Measurements from ENCODE around the gene NOP16. TPM values are rescaled to one million over a fixed set of nuclear protein-coding genes. Genes with fewer than 3 reads are reported as not detected.

The NOP16 gene
- total and polyA plus RNA-seq, 2 experiments from 2014 or later = 15.2 to 68.7 TPM

- WGBS, 2 experiments (ENCODE audit: low coverage in 1 of 2, low lambda C conversion rate in 2 of 2, missing lambda C conversion rate in 2 of 2) = 49 to 52% methylated on average over 2 of the region's 2 CpGs
- H2AFZ ChIP-seq = no peak overlapping the region
- H4K20me1 ChIP-seq (ENCODE audit: insufficient read depth) = no peaks in the 10 kb centered on the region
- no peak overlapping the region for H3K4me2 ChIP-seq (ENCODE audit: unreplicated experiment)
- H3K9me3 ChIP-seq (ENCODE audit: low read depth) = no peaks in the 10 kb centered on the region
- H3K27ac ChIP-seq = no peak overlapping the region
- no peaks in the 10 kb centered on the region for H3K4me1 ChIP-seq (ENCODE audit: insufficient read depth)
- DNase-seq = no peak
- no peaks in the 10 kb centered on the region for H3K9me2 ChIP-seq (ENCODE audit: insufficient read depth)
- no peaks in the 10 kb centered on the region for H3K27me3 ChIP-seq (replicated peaks; ENCODE audit: insufficient read depth)
- no peak overlapping the region for H3K9ac ChIP-seq
- in situ Hi-C loops (cut with MboI) = no loop called here
- H3K4me3 ChIP-seq = no peak overlapping the region
- H3F3A ChIP-seq (ENCODE audit: insufficient read depth) = no peaks in the 10 kb centered on the region
- no peaks in the 10 kb centered on the region for H3K36me3 ChIP-seq (ENCODE audit: low read depth)
- H3K79me2 ChIP-seq (ENCODE audit: insufficient read depth) = no peaks in the 10 kb centered on the region
- TF ChIP-seq EZH2 (IDR thresholded peaks at IDR 0.05; ENCODE audit: insufficient read depth, poor library complexity, severe bottlenecking) = no peak
- no peak for TF ChIP-seq EZH2phosphoT487 (IDR thresholded peaks at IDR 0.05; ENCODE audit: insufficient read depth, low read depth)
These were observed 32.7 kb upstream of the NOP16 start for GRCh38 chr5:176420972-176421544.

- Histone ChIP-seq H3K79me2 (ENCODE audit: insufficient read depth) (peaks cover 10% of the 10 kb centered on the region), H3K4me1 (ENCODE audit: insufficient read depth) (peaks cover 5% of the 10 kb centered on the region; the same call in 1 of the 2 replicates), H2AFZ (no peak overlapping the region), H3K9me3 (ENCODE audit: low read depth) (no peaks in the 10 kb centered on the region), H3K9ac (no peak overlapping the region), H3F3A (ENCODE audit: insufficient read depth) (no peaks in the 10 kb centered on the region), H3K4me2 (ENCODE audit: unreplicated experiment) (no peak overlapping the region), H3K27ac (no peak overlapping the region), H3K4me3 (no peak overlapping the region), H3K36me3 (ENCODE audit: low read depth) (no peaks in the 10 kb centered on the region), H3K9me2 (ENCODE audit: insufficient read depth) (no peaks in the 10 kb centered on the region), H4K20me1 (ENCODE audit: insufficient read depth) (no peaks in the 10 kb centered on the region), H3K27me3 (replicated peaks; ENCODE audit: insufficient read depth) (no peaks in the 10 kb centered on the region)
- TF ChIP-seq EZH2phosphoT487 (IDR thresholded peaks at IDR 0.05; ENCODE audit: insufficient read depth, low read depth) = no peak
- no peak for TF ChIP-seq EZH2 (IDR thresholded peaks at IDR 0.05; ENCODE audit: insufficient read depth, poor library complexity, severe bottlenecking)
- in situ Hi-C loops (cut with MboI) = no loop called here
- DNase-seq = no peak
- WGBS, 2 experiments (ENCODE audit: low coverage in 1 of 2, low lambda C conversion rate in 2 of 2, missing lambda C conversion rate in 2 of 2) = 73 to 78% methylated on average over 5 of the region's 5 CpGs
These were observed 31.7 kb upstream of the NOP16 start for GRCh38 chr5:176420086-176420485.

DNA sequence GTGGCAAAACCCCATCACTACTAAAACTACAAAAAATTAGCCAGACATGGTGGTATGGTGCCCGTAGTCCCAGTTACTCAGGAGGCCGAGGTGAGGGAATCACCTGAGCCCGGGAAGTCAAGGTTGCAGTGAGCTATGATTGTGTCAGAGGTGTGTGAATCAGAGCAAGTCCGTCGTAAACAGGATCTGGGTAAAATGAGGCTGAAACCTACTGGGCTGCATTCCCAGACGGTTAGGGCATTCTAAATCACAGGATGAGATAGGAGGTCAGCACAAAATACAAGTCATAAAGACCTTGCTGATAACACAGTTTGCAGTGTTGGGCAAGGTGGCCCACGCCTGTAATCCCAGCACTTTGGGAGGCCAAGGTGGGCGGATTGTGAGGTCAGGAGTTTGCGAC, 29.9 kb upstream of the NOP16 start:
- 72 to 73% methylated on average over 9 of the region's 9 CpGs for WGBS, 2 experiments (ENCODE audit: low coverage in 1 of 2, low lambda C conversion rate in 2 of 2, missing lambda C conversion rate in 2 of 2)
- peaks cover 20% of the 10 kb centered on the region for H3K4me1 ChIP-seq (ENCODE audit: insufficient read depth)
- H3K4me2 ChIP-seq (ENCODE audit: unreplicated experiment) = no peak overlapping the region
- no peaks in the 10 kb centered on the region for H4K20me1 ChIP-seq (ENCODE audit: insufficient read depth)
- TF ChIP-seq EZH2phosphoT487 (IDR thresholded peaks at IDR 0.05; ENCODE audit: insufficient read depth, low read depth) = no peak
- no peaks in the 10 kb centered on the region for H3F3A ChIP-seq (ENCODE audit: insufficient read depth)
- H3K27me3 ChIP-seq (replicated peaks; ENCODE audit: insufficient read depth) = no peaks in the 10 kb centered on the region
- no peaks in the 10 kb centered on the region for H3K9me2 ChIP-seq (ENCODE audit: insufficient read depth)
- no peak overlapping the region for H3K27ac ChIP-seq
- H3K36me3 ChIP-seq (ENCODE audit: low read depth) = no peaks in the 10 kb centered on the region
- H3K9me3 ChIP-seq (ENCODE audit: low read depth) = no peaks in the 10 kb centered on the region
- no peak for DNase-seq
- no peak overlapping the region for H3K9ac ChIP-seq
- no peak overlapping the region for H3K4me3 ChIP-seq
- in situ Hi-C loops (cut with MboI) = no loop called here
- H3K79me2 ChIP-seq (ENCODE audit: insufficient read depth) = peaks cover 27% of the 10 kb centered on the region
- H2AFZ ChIP-seq = no peak overlapping the region

GRCh38 chr5:176416965-176417364, 28.6 kb upstream of the NOP16 start:
- Histone ChIP-seq H3F3A (ENCODE audit: insufficient read depth) (no peaks in the 10 kb centered on the region), H3K27me3 (replicated peaks; ENCODE audit: insufficient read depth) (no peaks in the 10 kb centered on the region), H3K9ac (no peak overlapping the region), H3K9me3 (ENCODE audit: low read depth) (no peaks in the 10 kb centered on the region), H4K20me1 (ENCODE audit: insufficient read depth) (no peaks in the 10 kb centered on the region), H3K9me2 (ENCODE audit: insufficient read depth) (no peaks in the 10 kb centered on the region), H3K4me1 (ENCODE audit: insufficient read depth) (peaks cover 33% of the 10 kb centered on the region), H2AFZ (peak overlapping the region; percentile 81), H3K4me3 (peak overlapping the region; percentile 85; the same call in 1 of the 2 replicates), H3K36me3 (ENCODE audit: low read depth) (no peaks in the 10 kb centered on the region), H3K79me2 (ENCODE audit: insufficient read depth) (peaks cover 38% of the 10 kb centered on the region), H3K4me2 (ENCODE audit: unreplicated experiment) (peak overlapping the region; percentile 57), H3K27ac (no peak overlapping the region)
- in situ Hi-C loops (cut with MboI) = no loop called here
- 64 to 65% methylated on average over 11 of the region's 11 CpGs for WGBS, 2 experiments (ENCODE audit: low coverage in 1 of 2, low lambda C conversion rate in 2 of 2, missing lambda C conversion rate in 2 of 2)
- TF ChIP-seq EZH2 (IDR thresholded peaks at IDR 0.05; ENCODE audit: insufficient read depth, poor library complexity, severe bottlenecking) (no peak), EZH2phosphoT487 (IDR thresholded peaks at IDR 0.05; ENCODE audit: insufficient read depth, low read depth) (no peak)
- DNase-seq = no peak

All from GM23248 (cell line).